ENCODE results near the gene MYH6. TPM values are rescaled to one million over a fixed set of nuclear protein-coding genes. Genes with fewer than 3 reads are reported as not detected.

Gene MYH6
- total RNA-seq, 2 experiments from 2014 or later, result not detected

- ChIA-PET POLR2A (no interaction called here), CTCF (no interaction called here)
- Mint-ChIP-seq H3K9me3 (no peaks in the 10 kb centered on the region), H3K27ac (no peak overlapping the region), H3K4me3 (no peak overlapping the region), H3K27me3 (no peaks in the 10 kb centered on the region), H3K36me3 (ENCODE audit: low read depth) (no peaks in the 10 kb centered on the region), H3K4me1 (ENCODE audit: low read depth) (no peaks in the 10 kb centered on the region)
- intact Hi-C loops (cut with micrococcal nuclease), result no loop called here
- ATAC-seq, result no peak
- no peak for TF ChIP-seq CTCF (IDR thresholded peaks at IDR 0.05)
- DNase-seq, result no peak
These were observed 24.2 kb upstream of the MYH6 start for GRCh38 chr14:23432102-23432925.

- no peaks in the 10 kb centered on the region for H3K36me3 Mint-ChIP-seq (ENCODE audit: low read depth)
These were observed 23.4 kb upstream of the MYH6 start for GRCh38 chr14:23431486-23431885.

GRCh38 chr14:23430723-23431085 is 22.6 kb upstream of the MYH6 start:
- no peak for TF ChIP-seq CTCF (IDR thresholded peaks at IDR 0.05)

More at GRCh38 chr14:23431486-23431885, 23.4 kb upstream of the MYH6 start:
- Mint-ChIP-seq H3K9me3 (no peaks in the 10 kb centered on the region), H3K27me3 (no peaks in the 10 kb centered on the region), H3K4me1 (ENCODE audit: low read depth) (no peaks in the 10 kb centered on the region), H3K27ac (no peak overlapping the region), H3K4me3 (no peak overlapping the region)
- intact Hi-C loops (cut with micrococcal nuclease), result no loop called here
- TF ChIP-seq CTCF (IDR thresholded peaks at IDR 0.05), result no peak
- ChIA-PET POLR2A (no interaction called here), CTCF (no interaction called here)
- ATAC-seq (no peak), DNase-seq (no peak)

GRCh38 chr14:23430016-23430722 is 22.1 kb upstream of the MYH6 start:
- ATAC-seq (no peak), DNase-seq (no peak)
- Mint-ChIP-seq H3K27me3 (no peaks in the 10 kb centered on the region), H3K4me1 (ENCODE audit: low read depth) (no peaks in the 10 kb centered on the region), H3K4me3 (no peak overlapping the region), H3K27ac (no peak overlapping the region), H3K36me3 (ENCODE audit: low read depth) (no peaks in the 10 kb centered on the region), H3K9me3 (no peaks in the 10 kb centered on the region)
- POLR2A ChIA-PET, result no interaction called here
- TF ChIP-seq CTCF (IDR thresholded peaks at IDR 0.05), result no peak
- intact Hi-C loops (cut with micrococcal nuclease), result no loop called here
- CTCF ChIA-PET, result no interaction called here

More at GRCh38 chr14:23430723-23431085, 22.6 kb upstream of the MYH6 start:
- H3K27ac Mint-ChIP-seq, result no peak overlapping the region
- DNase-seq (peak; percentile 8), ATAC-seq (no peak)
- H3K4me1 Mint-ChIP-seq (ENCODE audit: low read depth), result no peaks in the 10 kb centered on the region
- ChIA-PET CTCF (no interaction called here), POLR2A (no interaction called here)
- H3K4me3 Mint-ChIP-seq, result no peak overlapping the region
- H3K36me3 Mint-ChIP-seq (ENCODE audit: low read depth), result no peaks in the 10 kb centered on the region
- no peaks in the 10 kb centered on the region for H3K9me3 Mint-ChIP-seq
- H3K27me3 Mint-ChIP-seq, result no peaks in the 10 kb centered on the region
- intact Hi-C loops (cut with micrococcal nuclease), result no loop called here

All from activated CD8-positive, alpha-beta T cell treated with anti-CD3 and anti-CD28 coated beads for 36 hours (primary cell).